Stimulated activated CD8-positive, alpha-beta memory T cell treated with anti-CD3 and anti-CD28 coated beads, Interleukin-7, amount 100 ng/mL, for 1 hour (primary cell): ENCODE data around the gene GTPBP6.
"Not testable (repeated sequence)": the region's sequence is repeated elsewhere in the genome, so short reads cannot be mapped to it uniquely, and the experiment has no call there.

Experiments
- DNase-seq, 2 donors: peaks; one replicate each; pipeline ENCODE4 v3.0.0-alpha.2; 2020; ENCODE audit warnings: low read depth in 2 of 2

Gene GTPBP6

GRCh38 chrX:335758-336155, 17.2 kb upstream of the GTPBP6 start:
- no peak for DNase-seq

- no peak for DNase-seq
These were observed 16.6 kb upstream of the GTPBP6 start for GRCh38 chrX:334971-335757.

- DNase-seq, result no peak
These were observed 15.8 kb upstream of the GTPBP6 start for GRCh38 chrX:334331-334891.

GRCh38 chrX:333611-334311, 15.2 kb upstream of the GTPBP6 start:
- DNase-seq, result no peak

- DNase-seq, result no peak
These were observed 14.5 kb upstream of the GTPBP6 start for GRCh38 chrX:332916-333610.

GRCh38 chrX:332496-332860, 13.9 kb upstream of the GTPBP6 start:
- DNase-seq, result no peak

GRCh38 chrX:331825-332495, 13.4 kb upstream of the GTPBP6 start:
- DNase-seq, result no peak

- DNase-seq, result no peak
These were observed 12.7 kb upstream of the GTPBP6 start for GRCh38 chrX:331151-331824.

GRCh38 chrX:330726-331150, 12.1 kb upstream of the GTPBP6 start:
- no peak for DNase-seq

GRCh38 chrX:330141-330725, 11.6 kb upstream of the GTPBP6 start:
- DNase-seq, result not testable (repeated sequence)

GRCh38 chrX:329291-329910, 10.8 kb upstream of the GTPBP6 start:
- no peak for DNase-seq

GRCh38 chrX:327660-328126, 9.1 kb upstream of the GTPBP6 start:
- DNase-seq, result no peak

- not testable (repeated sequence) for DNase-seq
These were observed 6.1 kb upstream of the GTPBP6 start for GRCh38 chrX:324664-325063.

- DNase-seq, result no peak
These were observed 5.4 kb upstream of the GTPBP6 start for GRCh38 chrX:323721-324628.

GRCh38 chrX:320126-320783, 1.7 kb upstream of the GTPBP6 start:
- DNase-seq, result no peak

- DNase-seq, result no peak
These were observed 1.1 kb upstream of the GTPBP6 start for GRCh38 chrX:319579-320125.

GRCh38 chrX:318068-318738, 393 bp downstream of the GTPBP6 start:
- peak; percentile 85 to 90 for DNase-seq
